Mucosa of rectum (tissue), 2 donors: ENCODE data around the gene ZNF575.

ENCODE experiments used
- H3K27ac ChIP-seq, 2 donors: one replicate each; pipeline ENCODE4 v1.7.0; 2013; ENCODE audit warnings: inconsistent platforms in 2 of 2, low read depth in 2 of 2, low read length in 2 of 2
- H3K27me3 ChIP-seq, 2 donors: one replicate each; pipeline ENCODE4 v1.7.0; 2013; ENCODE audit warnings: low read length in 2 of 2; ENCODE audit not compliant: control insufficient read depth in 2 of 2, insufficient read depth in 2 of 2
- H3K36me3 ChIP-seq, 2 donors: one replicate each; pipeline ENCODE4 v1.7.0; 2013; ENCODE audit warnings: low read length in 2 of 2; ENCODE audit not compliant: control insufficient read depth in 2 of 2, insufficient read depth in 2 of 2
- H3K4me1 ChIP-seq, 2 donors: one replicate each; pipeline ENCODE4 v1.7.0; 2013; ENCODE audit warnings: low read length in 2 of 2, mild to moderate bottlenecking in 1 of 2; ENCODE audit not compliant: control insufficient read depth in 2 of 2, insufficient read depth in 2 of 2
- H3K4me3 ChIP-seq, 2 donors: one replicate each; pipeline ENCODE4 v1.7.0; 2013; ENCODE audit warnings: low read length in 2 of 2
- H3K9ac ChIP-seq, 2 donors: one replicate each; pipeline ENCODE4 v1.7.0; 2013; ENCODE audit warnings: low read length in 2 of 2, low read depth in 1 of 2, mild to moderate bottlenecking in 1 of 2
- H3K9me3 ChIP-seq, 2 donors: one replicate each; pipeline ENCODE4 v1.7.0; 2013; ENCODE audit warnings: low read length in 2 of 2; ENCODE audit not compliant: control insufficient read depth in 2 of 2
- donor health status: healthy.
- donor health status: Normal muscosa, but diverticular disease.

The ZNF575 gene

GRCh38 chr19:43525836-43526771, 6.9 kb upstream of the ZNF575 start:
- peaks cover 10 to 16% of the 10 kb centered on the region in 2 donors for H3K36me3 ChIP-seq
- peak overlapping the region; percentile 89 to 95 for H3K27ac ChIP-seq
- peaks cover 32 to 37% of the 10 kb centered on the region in 2 donors for H3K4me1 ChIP-seq
- no peaks in the 10 kb centered on the region for H3K9me3 ChIP-seq
- peak overlapping the region; percentile 77 to 97 for H3K9ac ChIP-seq
- peak overlapping the region; percentile 92 to 99 for H3K4me3 ChIP-seq
- no peaks in the 10 kb centered on the region for H3K27me3 ChIP-seq

GRCh38 chr19:43526884-43527859, 5.8 kb upstream of the ZNF575 start, which contains the start of gene ETHE1:
Gene ETHE1 (minus strand): TSS chr19:43527201. CDS start chr19:43527177, 24 bp downstream.
- H3K27ac ChIP-seq = peak within 1 kb of the TSS; percentile 89 to 95
- peaks cover 34 to 41% of the 10 kb centered on the region in 2 donors for H3K4me1 ChIP-seq
- peaks cover 7 to 8% of the 10 kb centered on the region in 2 donors for H3K36me3 ChIP-seq
- no peaks in the 10 kb centered on the region for H3K27me3 ChIP-seq
- no peaks in the 10 kb centered on the region for H3K9me3 ChIP-seq
- H3K9ac ChIP-seq = peak within 1 kb of the TSS; percentile 77 to 97
- peak within 1 kb of the TSS; percentile 92 to 99 for H3K4me3 ChIP-seq

GRCh38 chr19:43527860-43528622, 4.9 kb upstream of the ZNF575 start:
- H3K9me3 ChIP-seq = no peaks in the 10 kb centered on the region
- peak overlapping the region; percentile 89 to 95 for H3K27ac ChIP-seq
- H3K36me3 ChIP-seq = peaks cover under 1 to 3% of the 10 kb centered on the region in 2 donors
- no peaks in the 10 kb centered on the region for H3K27me3 ChIP-seq
- H3K4me1 ChIP-seq = peaks cover 43% of the 10 kb centered on the region in 2 donors
- H3K4me3 ChIP-seq = peak overlapping the region; percentile 92 to 99
- peak overlapping the region; percentile 24 to 48 for H3K9ac ChIP-seq

- peak overlapping the region; percentile 93 to 94 for H3K27ac ChIP-seq
- no peaks in the 10 kb centered on the region for H3K27me3 ChIP-seq
- peaks cover 18 to 26% of the 10 kb centered on the region in 2 donors for H3K4me1 ChIP-seq
- H3K9ac ChIP-seq = peak overlapping the region; percentile 48 to 83
- peak overlapping the region; percentile 91 to 94 for H3K4me3 ChIP-seq
- H3K36me3 ChIP-seq = peaks cover 0 to 4% of the 10 kb centered on the region in 2 donors
- no peaks in the 10 kb centered on the region for H3K9me3 ChIP-seq
Observed at GRCh38 chr19:43532571-43532961, 422 bp upstream of the ZNF575 start.

- H3K36me3 ChIP-seq = peaks cover 0 to 11% of the 10 kb centered on the region in 2 donors
- H3K27ac ChIP-seq = peak overlapping the region; percentile 93 to 94
- no peaks in the 10 kb centered on the region for H3K27me3 ChIP-seq
- H3K4me3 ChIP-seq = peak overlapping the region; percentile 91 to 94
- peak overlapping the region; percentile 77 to 83 for H3K9ac ChIP-seq
- H3K9me3 ChIP-seq = no peaks in the 10 kb centered on the region
- peaks cover 18 to 26% of the 10 kb centered on the region in 2 donors for H3K4me1 ChIP-seq
Observed at GRCh38 chr19:43533546-43534304, 737 bp downstream of the ZNF575 start.

GRCh38 chr19:43534305-43534815, 1.4 kb downstream of the ZNF575 start:
- peak overlapping the region; percentile 93 to 94 for H3K27ac ChIP-seq
- peaks cover 0 to 12% of the 10 kb centered on the region in 2 donors for H3K36me3 ChIP-seq
- H3K4me1 ChIP-seq = peaks cover 18 to 24% of the 10 kb centered on the region in 2 donors
- no peaks in the 10 kb centered on the region for H3K27me3 ChIP-seq
- no peaks in the 10 kb centered on the region for H3K9me3 ChIP-seq
- peak overlapping the region; percentile 14 to 83 for H3K9ac ChIP-seq
- H3K4me3 ChIP-seq = peak overlapping the region; percentile 91 to 94

- Histone ChIP-seq H3K9ac (no peak overlapping the region), H3K4me1 (peaks cover 14 to 22% of the 10 kb centered on the region in 2 donors), H3K27me3 (no peaks in the 10 kb centered on the region), H3K36me3 (peaks cover under 1 to 13% of the 10 kb centered on the region in 2 donors), H3K9me3 (no peaks in the 10 kb centered on the region), H3K27ac (peak overlapping the region in 1 of 2 donors; percentile 94), H3K4me3 (no peak overlapping the region)
Observed at GRCh38 chr19:43534816-43535761, 2.1 kb downstream of the ZNF575 start.

GRCh38 chr19:43538922-43539321, 5.9 kb downstream of the ZNF575 start:
- no peak overlapping the region for H3K4me3 ChIP-seq
- H3K36me3 ChIP-seq = peaks cover 15 to 40% of the 10 kb centered on the region in 2 donors
- no peak overlapping the region for H3K9ac ChIP-seq
- no peak overlapping the region for H3K27ac ChIP-seq
- H3K4me1 ChIP-seq = peaks cover 0 to 4% of the 10 kb centered on the region in 2 donors
- no peaks in the 10 kb centered on the region for H3K9me3 ChIP-seq
- H3K27me3 ChIP-seq = no peaks in the 10 kb centered on the region
